NOMO-1 treated with DMSO at 0.1 percent for 48 hours (cell line): Measurements from ENCODE around the gene TSACC.

Source experiments
- DNase-seq: peaks from one replicate; lab custom pipeline; 2025; ENCODE audit not compliant: unreplicated experiment; lab: John Stamatoyannopoulos, UW

The TSACC gene

DNA sequence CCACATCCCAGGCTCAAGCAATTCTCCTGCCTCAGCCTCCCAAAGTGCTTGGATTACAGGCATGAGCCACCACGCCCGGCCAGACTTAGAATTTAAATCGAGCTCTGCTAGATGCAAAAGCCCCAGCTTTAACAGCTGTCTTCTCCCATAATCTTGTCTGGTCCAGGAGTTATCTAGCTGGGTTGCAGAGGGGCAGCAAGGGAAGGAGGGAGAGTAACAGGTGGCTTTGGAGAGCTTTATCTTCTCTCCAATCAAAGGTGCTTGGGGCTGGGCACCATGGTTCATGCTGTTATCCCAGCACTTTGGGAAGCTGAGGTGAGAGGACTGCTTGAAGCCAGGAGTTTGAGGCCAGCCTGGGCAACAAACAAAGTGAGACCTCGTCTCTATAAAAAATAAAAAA is 34.5 kb downstream of the TSACC start:
- no peak for DNase-seq

DNA sequence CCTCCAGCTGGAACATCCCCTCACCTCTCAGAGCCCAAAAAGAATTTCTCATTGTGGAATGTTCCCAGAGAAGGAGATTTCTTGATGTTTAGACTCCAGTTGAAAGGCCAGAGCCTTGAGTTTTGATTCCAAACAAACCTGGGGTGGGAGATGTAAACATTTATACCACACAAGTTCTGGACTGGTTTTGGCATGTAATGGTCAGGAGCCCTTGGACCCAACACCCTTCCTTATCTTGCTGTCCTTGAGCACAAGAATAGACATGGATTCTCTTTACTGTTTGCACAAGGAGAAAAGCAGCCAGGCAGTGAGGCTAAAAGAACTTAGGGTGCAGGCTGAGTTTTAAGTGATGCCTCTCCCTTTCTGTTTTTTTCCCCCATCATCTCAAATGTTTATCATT is 35.2 kb downstream of the TSACC start:
- no peak for DNase-seq

DNA sequence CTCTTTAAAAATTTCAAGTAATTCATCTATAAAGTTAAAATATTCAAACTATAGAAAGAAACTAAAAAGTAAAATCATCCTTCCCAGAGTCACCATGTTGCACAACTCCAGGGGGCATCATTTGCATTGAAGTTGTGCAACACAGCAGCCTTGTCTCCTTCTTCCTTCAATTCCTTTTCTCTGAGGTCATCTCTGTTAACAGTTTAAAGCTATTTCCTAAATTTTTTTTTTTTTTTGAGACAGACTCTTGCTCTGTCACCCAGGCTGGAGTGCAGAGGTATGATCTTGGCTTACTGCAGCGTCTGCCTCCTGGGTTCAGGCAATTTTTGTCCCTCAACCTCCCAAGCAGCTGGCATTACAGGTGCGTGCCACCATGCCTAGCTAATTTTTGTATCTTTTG is 37.8 kb downstream of the TSACC start:
- peak; percentile 69 for DNase-seq

DNA sequence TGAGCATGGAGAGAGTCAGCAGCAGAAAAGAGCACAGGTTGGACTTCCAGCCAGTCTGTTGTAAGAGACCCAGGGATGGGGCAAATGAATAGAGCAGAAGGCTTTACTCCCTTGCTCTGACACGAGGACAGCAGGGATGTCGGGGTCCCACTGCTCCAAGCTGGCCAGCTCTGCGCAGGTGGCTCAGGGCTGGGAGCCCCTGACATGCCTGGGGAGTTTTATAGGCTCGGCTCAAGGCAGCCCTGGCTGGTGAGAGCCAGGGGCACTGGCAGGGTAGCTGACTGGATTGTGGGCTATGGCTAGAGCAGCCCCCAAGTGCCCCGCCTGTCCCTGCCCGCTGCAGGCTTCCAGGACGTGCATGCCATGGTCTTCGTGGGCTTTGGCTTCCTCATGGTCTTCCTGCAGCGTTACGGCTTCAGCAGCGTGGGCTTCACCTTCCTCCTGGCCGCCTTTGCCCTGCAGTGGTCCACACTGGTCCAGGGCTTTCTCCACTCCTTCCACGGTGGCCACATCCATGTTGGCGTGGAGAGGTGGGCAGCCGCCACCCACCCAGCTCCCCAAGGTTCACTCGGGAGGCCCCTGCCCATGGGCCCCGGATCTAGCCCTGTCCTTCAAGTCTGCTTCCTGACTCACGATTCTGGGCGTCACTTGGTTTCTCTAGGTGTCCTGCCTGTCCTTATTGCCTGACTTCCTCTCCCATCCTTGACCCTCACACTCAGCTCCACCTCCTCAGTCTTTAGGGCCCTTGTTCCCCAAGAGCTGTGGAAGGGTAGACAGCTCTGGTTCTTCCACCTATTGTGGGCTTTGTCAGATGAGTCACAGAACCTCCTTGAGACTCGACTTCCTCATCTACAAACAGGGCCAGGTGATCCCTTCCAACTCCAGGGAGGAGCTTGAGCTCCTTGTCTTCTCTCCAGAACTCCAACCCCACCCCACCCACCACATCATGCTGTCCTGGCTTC is 38.9 kb downstream of the TSACC start:
- peak; percentile 30 for DNase-seq

DNA sequence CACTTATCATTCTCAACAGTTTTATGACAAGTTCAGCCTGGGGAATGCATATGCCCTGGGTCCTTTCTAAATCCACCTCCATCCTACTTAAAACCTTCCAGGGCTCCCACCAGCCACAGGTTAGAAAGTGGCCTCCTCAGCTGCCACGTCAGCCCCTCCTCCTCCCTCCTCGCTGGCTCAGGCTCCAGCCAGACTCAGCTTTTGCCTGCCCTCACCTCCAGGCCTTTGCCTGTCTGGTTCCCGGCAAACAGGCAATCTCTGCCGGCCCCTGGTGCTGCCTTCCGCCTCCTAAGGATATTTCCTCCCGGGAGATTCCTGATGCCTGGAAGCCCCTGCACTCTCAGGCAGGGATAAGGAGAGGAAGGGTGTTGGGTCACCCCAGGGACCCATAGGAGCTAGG is 40.2 kb downstream of the TSACC start:
- DNase-seq = no peak

DNA sequence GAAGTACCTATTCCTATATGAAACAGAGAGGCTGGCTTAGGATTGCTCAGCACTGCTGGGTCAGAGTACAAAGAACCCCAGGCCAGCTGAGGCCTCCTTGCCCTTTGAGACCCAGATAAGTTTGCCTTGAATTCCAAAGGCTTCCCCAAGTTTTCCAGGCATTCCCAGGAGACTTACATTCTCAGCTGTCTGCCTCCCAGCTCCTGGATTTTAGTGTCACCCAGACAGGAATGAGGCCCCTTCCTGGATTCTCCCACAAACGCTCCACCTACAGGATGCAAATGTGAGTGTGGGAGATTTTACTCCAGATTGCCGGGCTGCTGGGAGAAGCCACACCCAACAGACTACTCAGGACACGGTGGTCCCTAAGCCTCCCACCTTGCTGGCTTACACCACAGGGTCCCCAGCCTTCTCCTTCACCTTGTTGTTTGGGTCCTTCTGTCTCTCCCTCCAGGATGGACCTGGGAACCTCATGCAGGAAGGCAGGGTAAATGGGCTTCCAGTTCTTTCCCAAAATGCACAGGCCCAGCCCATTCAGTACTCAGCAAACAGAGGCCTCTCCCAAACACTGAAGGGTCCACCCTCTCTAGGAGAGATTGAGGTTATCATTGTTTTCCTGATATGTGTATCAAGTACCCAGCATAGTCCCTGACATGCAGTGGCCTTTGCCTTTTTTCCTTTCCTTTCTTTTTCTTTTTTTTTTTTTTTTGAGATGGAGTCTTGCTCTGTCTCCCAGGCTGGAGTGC is 41.3 kb downstream of the TSACC start:
- DNase-seq = no peak

DNA sequence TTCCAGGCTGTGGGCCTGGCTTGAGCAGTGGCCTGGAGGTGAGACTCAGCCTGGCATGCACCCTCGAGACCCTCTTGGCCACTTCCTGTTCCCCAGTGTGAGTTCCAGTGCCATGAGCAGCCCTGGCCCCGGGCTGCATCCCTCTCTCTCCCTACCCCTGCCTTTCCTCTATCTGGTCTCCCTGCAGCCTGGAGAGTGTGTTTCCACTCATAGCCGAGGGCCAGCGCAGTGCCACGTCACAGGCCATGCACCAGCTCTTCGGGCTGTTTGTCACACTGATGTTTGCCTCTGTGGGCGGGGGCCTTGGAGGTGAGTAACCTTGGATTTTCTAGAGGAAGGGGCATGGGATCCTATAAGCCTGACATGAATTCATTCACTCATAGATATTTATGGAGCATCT is 44.2 kb downstream of the TSACC start:
- DNase-seq = no peak

DNA sequence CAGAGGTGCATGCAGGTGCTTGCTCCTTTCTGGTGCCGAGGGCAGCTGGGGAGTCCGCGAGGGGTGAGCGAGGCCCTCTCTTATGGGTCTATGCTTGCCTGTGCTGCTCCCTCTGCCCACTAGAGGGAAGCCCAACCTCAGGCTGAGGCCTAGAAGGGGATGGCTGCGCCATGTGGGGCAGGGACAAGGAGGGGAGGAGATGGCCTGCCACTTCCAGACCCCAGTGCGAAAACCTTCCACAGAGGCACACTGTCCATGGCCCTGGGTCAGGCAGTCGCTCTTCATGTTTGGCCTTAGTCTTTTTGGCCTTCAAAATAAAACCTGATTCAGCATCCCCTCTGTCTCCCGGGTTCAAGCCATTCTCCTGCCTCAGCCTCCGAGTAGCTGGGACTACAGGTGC is 44.7 kb downstream of the TSACC start:
- peak; percentile 29 for DNase-seq

DNA sequence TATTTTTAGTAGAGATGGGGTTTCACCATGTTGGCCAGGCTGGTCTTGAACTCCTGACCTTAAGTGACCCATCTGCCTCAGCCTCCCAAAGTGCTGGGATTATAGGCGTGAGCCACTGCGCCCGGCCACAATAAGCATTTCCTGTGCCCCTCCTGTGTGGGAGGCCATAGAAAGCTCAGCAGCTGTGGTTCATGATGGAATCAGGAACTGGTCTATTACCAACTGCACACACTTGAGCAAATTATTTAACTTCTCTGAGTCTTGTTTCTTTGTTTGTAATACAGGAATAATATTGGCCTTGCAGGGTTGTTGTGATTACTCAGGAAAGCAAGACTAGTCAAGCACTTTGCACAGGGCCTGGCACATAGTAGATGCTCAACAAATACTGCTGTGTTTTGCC is 45.7 kb downstream of the TSACC start:
- DNase-seq = peak; percentile 44

DNA sequence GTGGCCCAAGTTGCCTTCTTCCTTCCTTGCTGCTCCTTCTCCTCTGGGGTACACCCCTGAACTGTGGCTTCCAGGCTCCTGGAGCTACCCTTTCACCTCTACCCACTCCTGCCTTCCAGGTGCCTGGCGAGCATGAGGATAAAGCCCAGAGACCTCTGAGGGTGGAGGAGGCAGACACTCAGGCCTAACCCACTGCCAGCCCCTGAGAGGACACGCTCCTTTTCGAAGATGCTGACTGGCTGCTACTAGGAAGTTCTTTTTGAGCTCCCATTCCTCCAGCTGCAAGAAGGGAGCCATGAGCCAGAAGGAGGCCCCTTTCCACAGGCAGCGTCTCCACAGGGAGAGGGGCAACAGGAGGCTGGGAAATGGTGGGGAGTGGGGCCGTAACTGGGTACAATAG is 46.3 kb downstream of the TSACC start:
- DNase-seq = no peak

DNA sequence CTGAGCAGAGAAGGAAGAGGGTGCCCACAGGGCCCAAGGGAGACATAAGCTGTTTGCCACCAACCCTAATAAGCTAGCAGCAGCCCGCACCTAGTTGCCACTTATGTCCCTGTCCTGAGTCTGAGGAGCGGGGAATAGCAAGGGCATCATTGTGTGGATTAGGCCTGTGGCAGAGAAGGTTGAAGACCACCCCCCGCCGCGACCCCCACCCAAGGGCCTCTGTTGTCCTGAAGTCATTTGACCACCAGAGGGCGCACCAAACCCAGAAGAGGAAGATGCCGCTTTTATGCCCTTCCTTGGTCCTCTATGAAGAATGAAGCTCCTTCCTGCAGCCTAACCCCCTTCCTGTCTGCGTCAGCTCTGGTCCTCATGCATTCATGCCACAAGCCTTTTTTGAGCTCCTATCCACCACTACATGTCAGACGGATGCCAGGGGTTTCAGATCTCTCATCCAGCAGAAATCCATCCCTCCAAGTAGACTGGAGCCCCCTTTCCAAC is 47.3 kb downstream of the TSACC start:
- peak; percentile 60 for DNase-seq

DNA sequence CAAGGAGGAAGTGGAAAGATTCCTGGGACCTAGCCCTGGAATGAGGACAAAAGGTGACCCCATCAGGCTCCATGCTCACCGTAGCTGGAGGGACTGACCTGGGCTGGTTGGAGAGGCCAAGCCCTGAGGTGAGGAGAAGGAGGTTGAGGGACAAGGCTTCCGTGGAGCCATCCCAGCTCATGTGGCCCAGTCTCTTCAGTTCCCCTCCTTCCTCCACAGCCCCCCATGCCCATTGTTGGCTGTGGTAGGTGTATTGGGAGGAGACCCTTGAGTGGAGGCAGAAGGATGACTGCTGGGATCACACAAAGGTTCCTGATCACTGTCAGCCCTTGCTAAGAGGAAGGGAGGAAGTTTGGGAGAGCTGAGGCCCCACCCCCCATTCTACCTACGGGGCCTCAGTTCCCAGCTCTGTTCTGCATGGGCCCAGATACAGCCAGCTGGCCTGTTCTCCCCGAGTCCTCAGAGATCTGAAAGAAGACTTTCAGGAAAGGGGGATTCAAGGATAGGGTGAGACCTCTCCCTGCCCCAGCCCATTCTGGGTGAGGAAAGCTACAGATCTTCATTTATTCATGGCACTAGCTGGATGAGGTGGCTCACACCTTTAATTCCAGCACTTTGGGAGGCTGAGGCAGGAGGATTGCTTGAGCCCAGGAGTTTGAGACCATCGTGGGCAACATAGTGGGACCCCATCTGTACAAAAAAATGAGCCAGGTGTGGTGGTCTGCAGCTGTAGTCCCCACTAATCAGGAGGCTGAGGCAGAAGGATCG is 48.0 kb downstream of the TSACC start:
- no peak for DNase-seq

DNA sequence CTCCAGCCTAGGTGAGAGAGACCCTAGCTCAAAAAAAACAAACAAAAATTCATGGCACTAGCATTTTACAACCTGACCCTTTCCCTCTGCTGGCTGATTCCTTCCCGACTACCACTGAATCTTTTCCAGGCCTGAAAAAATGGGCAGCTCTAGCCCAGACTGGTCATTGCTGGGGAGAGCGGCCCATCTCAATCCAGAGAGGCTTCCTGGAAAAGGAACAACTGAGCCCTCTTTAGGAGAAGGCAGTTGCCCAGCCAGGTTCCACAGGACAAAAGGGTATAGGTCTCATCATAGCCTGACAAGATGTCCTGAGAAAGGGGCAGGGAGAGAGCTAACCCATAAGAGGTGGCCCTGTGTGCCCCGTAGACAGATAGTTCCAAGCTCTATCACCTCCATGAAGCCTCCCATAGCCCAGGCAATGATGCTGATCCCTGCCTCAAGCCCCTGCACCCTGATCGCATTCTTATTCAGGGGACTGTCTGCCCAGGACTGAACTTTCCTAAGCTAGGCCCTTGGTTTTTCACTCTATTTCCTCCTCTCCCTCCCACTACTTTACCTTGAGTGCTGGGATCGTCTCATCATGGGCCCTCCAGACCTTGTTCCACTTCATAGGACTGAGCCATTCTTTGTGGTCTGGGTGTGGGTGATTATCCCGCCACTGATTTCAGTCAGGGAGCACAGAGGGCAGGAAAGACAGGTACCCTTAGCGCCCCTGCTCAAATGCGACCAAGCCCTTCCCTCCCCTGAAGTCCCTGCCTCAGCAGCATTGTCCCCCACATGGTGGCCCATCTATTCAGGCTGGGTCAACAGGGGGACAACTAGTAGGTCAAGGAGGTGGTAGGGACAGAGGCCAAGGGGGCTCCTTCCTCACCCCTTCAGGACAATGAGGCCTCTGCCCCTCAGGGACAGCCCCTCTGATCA is 48.9 kb downstream of the TSACC start:
- no peak for DNase-seq

DNA sequence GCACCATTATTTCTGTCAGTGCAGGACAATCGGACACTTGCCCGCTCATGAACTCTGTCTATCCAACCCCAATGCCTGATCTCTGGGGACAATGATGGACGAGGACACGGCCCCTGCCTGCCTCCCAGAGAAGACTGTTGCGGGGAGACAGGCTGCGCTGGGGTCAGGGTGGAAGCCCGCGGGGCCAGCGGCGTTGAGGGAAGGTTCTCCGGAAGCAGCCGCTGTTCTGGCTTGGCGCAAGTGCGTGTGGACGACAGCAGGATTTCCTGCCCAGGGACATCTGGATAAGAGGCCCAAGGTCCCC is 49.5 kb downstream of the TSACC start:
- DNase-seq = no peak

DNA sequence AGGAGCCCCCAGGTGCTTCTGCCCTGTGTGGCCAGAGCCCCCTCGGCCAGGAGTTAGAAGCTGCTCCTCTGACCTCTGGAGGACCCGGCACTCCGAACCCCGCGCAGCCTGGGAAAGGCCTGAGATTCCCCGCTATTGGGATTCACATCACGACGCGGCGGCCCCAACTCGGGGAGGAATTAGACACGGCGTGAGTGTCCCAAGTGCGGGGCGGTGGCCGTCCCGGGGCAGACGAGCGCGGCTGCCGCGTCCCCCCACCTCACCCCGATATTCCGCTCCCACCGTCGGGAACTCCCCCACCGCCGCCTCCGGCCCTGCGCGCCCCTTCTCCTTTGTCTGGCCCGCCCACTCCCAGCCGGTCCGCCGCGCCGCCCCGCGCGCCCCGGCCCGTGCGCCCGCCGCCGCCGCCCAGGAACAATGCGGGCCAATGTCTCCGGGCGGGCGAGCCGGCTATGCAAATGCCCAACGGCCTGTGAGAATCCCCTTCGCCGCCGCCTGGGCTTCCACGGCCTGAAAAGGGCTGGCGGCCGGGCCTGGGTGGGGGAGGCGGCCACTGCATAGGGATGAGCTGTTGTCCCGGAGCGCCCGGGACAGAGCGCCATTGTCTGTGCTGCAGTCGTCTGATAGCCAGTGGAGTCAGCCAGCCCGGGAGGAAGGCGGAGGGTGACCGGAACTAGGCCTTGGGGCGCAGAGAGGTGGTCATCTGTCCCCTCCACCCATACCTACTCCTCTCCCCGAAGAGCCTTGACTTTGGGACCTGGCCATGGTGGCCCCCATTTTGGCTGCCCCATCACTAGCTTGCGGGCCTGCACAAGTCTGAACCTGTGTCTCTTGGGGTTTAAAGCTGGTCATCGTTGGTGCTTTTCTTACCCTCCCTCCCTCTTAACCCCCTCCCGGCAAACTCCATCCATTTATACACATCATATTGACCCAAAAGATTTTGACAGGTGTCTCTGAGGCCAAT is 50.1 kb downstream of the TSACC start:
- no peak for DNase-seq

DNA sequence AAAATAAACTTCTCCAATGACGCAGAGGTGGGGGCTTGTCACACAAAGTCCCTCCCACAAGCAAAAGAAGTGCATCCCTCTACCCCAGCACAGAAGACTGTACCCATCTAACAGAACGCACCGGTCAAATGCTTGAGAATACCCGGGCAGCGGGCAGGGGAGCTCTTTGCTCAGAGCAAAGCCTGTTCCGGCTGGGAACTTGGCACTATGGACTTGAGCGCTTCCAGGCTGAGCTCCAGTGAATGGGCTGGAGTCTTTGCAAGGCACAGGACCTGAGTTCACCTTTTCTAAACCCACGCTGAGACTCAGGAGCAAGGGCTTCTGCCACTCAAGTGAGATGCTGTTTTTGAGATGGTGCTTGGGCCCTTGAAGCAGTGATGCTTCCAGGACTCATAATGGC is 51.0 kb downstream of the TSACC start:
- no peak for DNase-seq

DNA sequence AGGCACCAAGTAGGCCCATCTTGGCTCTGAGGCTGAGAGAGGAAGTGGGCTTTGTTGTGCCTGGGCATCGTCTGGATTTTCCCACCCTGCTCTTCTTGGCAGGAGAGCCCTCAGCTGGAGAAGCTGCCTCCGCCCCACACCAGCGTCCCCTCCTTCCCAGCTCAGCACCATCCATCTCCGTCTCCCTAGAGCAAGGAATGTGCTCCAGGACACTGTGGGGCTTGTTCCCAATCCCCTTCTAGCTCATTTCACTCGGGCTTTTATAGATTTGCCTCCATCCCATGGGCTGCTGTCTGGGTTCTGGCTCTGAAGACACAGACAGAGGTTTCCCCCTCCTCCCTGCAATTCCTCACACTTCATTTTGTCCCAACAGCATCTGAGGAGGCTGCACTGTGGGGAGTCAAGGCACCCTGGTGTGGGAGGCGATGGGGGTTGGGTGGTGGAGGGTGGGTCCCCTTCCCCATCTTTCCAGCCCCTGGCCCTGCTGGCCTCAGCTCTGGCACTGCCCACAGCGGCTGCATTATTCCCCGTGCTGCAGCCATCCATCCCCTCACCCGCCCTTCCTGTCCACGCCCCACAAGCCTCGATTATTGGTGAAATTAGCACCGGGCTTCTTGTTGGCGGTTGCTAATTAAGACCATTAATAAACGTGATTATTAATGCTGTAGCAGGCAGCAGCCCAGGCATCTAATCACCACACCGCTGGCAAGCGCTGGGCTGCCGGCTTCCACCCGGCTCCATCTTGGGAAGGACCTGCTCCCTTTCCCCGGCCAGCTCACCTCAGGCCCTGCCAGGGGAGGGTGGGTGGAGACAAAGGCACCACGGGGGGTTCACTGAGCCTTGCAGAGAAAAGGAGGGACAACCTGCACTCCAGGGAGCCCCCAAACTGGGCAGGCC is 52.4 kb downstream of the TSACC start:
- no peak for DNase-seq

DNA sequence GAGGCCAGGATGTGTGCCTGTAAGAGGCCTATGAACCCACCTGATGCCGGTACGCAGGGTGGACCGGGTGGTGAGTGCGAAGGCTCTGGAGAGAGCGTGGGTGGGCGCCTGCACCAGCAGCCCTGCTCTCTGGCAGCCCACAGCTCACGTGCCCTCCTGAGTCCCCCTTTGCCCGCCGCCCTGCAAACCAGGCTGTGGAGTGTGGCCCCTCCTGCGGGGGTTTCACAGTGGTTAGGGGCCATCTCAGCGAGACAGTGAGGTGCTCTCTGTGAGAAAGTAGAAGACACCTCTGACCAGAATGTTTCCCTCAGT is 53.0 kb downstream of the TSACC start:
- no peak for DNase-seq

DNA sequence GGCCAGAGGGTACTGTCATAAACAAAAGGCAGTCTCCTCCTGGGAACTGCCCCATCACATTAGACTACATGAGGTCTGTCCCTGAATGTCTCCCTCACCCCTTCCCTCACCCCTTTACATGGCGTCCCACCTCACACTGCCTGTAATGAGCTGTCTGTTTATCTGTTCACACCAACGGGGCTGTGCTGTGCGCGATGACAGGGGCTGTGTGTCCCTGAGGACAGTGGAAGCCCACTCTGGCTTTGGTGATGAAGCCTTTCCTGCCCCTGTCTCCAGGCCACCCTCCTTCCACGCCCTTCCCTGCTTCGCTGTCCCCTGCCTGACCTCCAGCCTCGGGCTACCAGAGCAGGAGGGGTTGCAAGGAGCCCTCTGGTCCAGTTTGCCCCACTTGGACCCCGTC is 53.4 kb downstream of the TSACC start:
- no peak for DNase-seq
